ENCODE measurements around the gene ADAMTSL1.

DNA sequence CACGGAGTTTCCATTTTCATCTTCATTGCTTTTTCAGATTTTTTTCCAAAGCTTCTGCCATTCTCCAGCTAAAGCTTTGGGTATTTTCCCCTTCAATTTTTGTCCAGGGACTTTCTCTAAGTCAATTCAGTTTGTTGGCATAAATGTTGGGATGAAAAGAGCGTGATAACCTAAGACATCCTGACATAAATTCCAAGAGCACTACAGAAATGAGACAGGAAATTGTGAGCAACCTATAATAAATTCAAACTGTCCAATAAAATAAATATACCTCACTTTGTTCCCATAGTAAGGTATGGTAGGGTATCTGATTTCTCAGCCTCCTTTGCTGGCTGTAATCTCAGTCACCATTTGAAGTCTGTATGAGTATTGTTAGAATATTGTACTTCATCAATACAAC is 8.4 kb downstream of the ADAMTSL1 start:
- TF ChIP-seq, protein P1, sequence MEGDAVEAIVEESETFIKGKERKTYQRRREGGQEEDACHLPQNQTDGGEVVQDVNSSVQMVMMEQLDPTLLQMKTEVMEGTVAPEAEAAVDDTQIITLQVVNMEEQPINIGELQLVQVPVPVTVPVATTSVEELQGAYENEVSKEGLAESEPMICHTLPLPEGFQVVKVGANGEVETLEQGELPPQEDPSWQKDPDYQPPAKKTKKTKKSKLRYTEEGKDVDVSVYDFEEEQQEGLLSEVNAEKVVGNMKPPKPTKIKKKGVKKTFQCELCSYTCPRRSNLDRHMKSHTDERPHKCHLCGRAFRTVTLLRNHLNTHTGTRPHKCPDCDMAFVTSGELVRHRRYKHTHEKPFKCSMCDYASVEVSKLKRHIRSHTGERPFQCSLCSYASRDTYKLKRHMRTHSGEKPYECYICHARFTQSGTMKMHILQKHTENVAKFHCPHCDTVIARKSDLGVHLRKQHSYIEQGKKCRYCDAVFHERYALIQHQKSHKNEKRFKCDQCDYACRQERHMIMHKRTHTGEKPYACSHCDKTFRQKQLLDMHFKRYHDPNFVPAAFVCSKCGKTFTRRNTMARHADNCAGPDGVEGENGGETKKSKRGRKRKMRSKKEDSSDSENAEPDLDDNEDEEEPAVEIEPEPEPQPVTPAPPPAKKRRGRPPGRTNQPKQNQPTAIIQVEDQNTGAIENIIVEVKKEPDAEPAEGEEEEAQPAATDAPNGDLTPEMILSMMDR (IDR thresholded peaks at IDR 0.05; ENCODE audit: insufficient read depth, low read depth, low read length) = no peak
- TF ChIP-seq EZH2 (IDR thresholded peaks at IDR 0.05; ENCODE audit: insufficient read depth, low read length) = no peak

Measured in astrocyte (in vitro differentiated cells and primary cell).